Measurements from ENCODE around the gene CNTN3. TPM values are rescaled to one million over a fixed set of nuclear protein-coding genes. Genes with fewer than 3 reads are reported as not detected.
A peak's percentile ranks its signal among the peaks of the same experiment; 100 is the strongest.

CNTN3 gene
- total RNA-seq: 10.8 TPM

GRCh38 chr3:74614107-74614967 is at the start of gene CNTN3:
CNTN3 (minus strand) TSS chr3:74614659; CDS start chr3:74521112, 93,547 bp downstream.
- peak; percentile 20 for DNase-seq (ENCODE audit: low spot score)

- DNase-seq (ENCODE audit: low spot score): no peak
These were observed 48.7 kb upstream of the CNTN3 start for GRCh38 chr3:74663178-74663577.

- no peak for DNase-seq (ENCODE audit: low spot score)
These were observed 47.2 kb upstream of the CNTN3 start for GRCh38 chr3:74661672-74662071.

- DNase-seq (ENCODE audit: low spot score): no peak
These were observed 37.4 kb upstream of the CNTN3 start for GRCh38 chr3:74651885-74652284.

GRCh38 chr3:74651292-74651691 is 36.8 kb upstream of the CNTN3 start:
- DNase-seq (ENCODE audit: low spot score): no peak

GRCh38 chr3:74648107-74648506 is 33.6 kb upstream of the CNTN3 start:
- no peak for DNase-seq (ENCODE audit: low spot score)

GRCh38 chr3:74646094-74646493 is 31.6 kb upstream of the CNTN3 start:
- no peak for DNase-seq (ENCODE audit: low spot score)

GRCh38 chr3:74643636-74644035 is 29.2 kb upstream of the CNTN3 start:
- DNase-seq (ENCODE audit: low spot score): peak; percentile 49

GRCh38 chr3:74642876-74643275 is 28.4 kb upstream of the CNTN3 start:
- DNase-seq (ENCODE audit: low spot score): no peak

- DNase-seq (ENCODE audit: low spot score): no peak
These were observed 25.8 kb upstream of the CNTN3 start for GRCh38 chr3:74640211-74640610.

GRCh38 chr3:74639681-74640080 is 25.2 kb upstream of the CNTN3 start:
- DNase-seq (ENCODE audit: low spot score): no peak

GRCh38 chr3:74636981-74637380 is 22.5 kb upstream of the CNTN3 start:
- no peak for DNase-seq (ENCODE audit: low spot score)

GRCh38 chr3:74633021-74633420 is 18.6 kb upstream of the CNTN3 start:
- no peak for DNase-seq (ENCODE audit: low spot score)

GRCh38 chr3:74631351-74632140 is 17.1 kb upstream of the CNTN3 start:
- no peak for DNase-seq (ENCODE audit: low spot score)

- no peak for DNase-seq (ENCODE audit: low spot score)
These were observed 16.1 kb upstream of the CNTN3 start for GRCh38 chr3:74630602-74631001.

- no peak for DNase-seq (ENCODE audit: low spot score)
These were observed 11.6 kb upstream of the CNTN3 start for GRCh38 chr3:74626011-74626410.

GRCh38 chr3:74624301-74624700 is 9.8 kb upstream of the CNTN3 start:
- no peak for DNase-seq (ENCODE audit: low spot score)

GRCh38 chr3:74623261-74623836 is 8.9 kb upstream of the CNTN3 start:
- no peak for DNase-seq (ENCODE audit: low spot score)

- DNase-seq (ENCODE audit: low spot score): no peak
These were observed 7.1 kb upstream of the CNTN3 start for GRCh38 chr3:74621581-74621980.

GRCh38 chr3:74617776-74618175 is 3.3 kb upstream of the CNTN3 start:
- no peak for DNase-seq (ENCODE audit: low spot score)

GRCh38 chr3:74613521-74614106 is 845 bp downstream of the CNTN3 start:
- peak; percentile 25 for DNase-seq (ENCODE audit: low spot score)

- no peak for DNase-seq (ENCODE audit: low spot score)
These were observed 1.4 kb downstream of the CNTN3 start for GRCh38 chr3:74613060-74613459.

Data from mucosa of gallbladder (tissue), 1 donor.